GM23248 (cell line): ENCODE data around the gene DTX3.
"Not testable (repeated sequence)": the region's sequence is repeated elsewhere in the genome, so short reads cannot be mapped to it uniquely, and the experiment has no call there.

ENCODE experiments used
- EZH2 ChIP-seq: fragments of 200-600 bp; sonication (generic); IDR thresholded peaks from 2 replicates; pipeline ENCODE4 v1.6.1; 2018; ENCODE audit warnings: antibody characterized with exemption, mild to moderate bottlenecking; ENCODE audit not compliant: insufficient read depth, poor library complexity, severe bottlenecking
- EZH2phosphoT487 ChIP-seq: fragments of 200-600 bp; sonication (generic); IDR thresholded peaks from 2 replicates; pipeline ENCODE4 v1.6.1; 2018; ENCODE audit warnings: antibody characterized with exemption, moderate library complexity, mild to moderate bottlenecking, low read depth; ENCODE audit not compliant: insufficient read depth

- TF ChIP-seq EZH2phosphoT487, EZH2: not testable (repeated sequence)
Measured at GRCh38 chr12:57646659-57647049, 42.0 kb downstream of the DTX3 start.
